CD4-positive, alpha-beta T cell treated with Interleukin-21 for 1 hour (primary cell): ENCODE results near the gene MESP1.
"Not testable (repeated sequence)": the region's sequence is repeated elsewhere in the genome, so short reads cannot be mapped to it uniquely, and the experiment has no call there.

Experiments used
- DNase-seq: peaks from one replicate; pipeline ENCODE4 v3.0.0-alpha.2; 2020

MESP1 gene, protein sequence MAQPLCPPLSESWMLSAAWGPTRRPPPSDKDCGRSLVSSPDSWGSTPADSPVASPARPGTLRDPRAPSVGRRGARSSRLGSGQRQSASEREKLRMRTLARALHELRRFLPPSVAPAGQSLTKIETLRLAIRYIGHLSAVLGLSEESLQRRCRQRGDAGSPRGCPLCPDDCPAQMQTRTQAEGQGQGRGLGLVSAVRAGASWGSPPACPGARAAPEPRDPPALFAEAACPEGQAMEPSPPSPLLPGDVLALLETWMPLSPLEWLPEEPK

DNA sequence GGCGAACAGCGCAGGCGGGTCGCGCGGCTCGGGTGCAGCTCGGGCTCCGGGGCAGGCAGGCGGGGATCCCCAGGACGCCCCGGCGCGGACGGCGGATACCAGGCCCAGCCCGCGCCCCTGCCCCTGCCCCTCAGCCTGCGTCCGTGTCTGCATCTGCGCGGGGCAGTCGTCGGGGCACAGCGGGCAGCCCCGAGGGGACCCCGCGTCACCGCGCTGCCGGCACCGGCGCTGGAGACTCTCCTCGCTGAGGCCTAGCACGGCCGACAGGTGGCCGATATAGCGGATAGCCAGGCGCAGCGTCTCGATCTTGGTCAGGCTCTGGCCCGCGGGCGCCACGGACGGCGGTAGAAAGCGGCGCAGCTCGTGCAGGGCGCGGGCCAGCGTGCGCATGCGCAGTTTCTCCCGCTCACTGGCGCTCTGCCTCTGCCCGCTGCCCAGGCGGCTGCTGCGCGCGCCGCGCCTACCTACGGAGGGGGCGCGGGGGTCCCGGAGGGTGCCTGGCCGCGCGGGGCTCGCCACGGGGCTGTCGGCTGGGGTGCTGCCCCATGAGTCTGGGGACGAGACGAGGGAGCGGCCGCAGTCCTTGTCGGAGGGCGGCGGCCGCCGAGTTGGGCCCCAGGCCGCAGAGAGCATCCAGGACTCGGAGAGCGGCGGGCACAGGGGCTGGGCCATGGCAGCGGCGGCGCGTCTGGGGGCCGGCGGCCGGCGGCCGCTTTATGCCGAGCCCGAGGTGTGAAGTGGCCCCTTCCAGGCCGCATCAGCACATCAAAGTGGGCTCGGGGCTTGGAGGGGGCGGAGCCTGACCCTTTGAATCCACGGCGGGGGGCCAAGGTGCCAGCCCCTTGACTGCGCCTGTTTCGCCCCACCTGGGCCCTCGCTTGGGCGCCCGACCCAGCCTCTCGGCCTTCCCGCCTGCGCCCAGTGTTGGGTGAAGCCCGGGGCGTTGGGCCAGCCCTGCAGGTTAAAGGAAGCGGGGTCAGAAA is at the start of gene MESP1:
MESP1 (minus strand) TSS at position 690 of the 983 bp plus-strand sequence; CDS start at position 672, 18 bp downstream.
- peak; percentile 90 for DNase-seq

DNA sequence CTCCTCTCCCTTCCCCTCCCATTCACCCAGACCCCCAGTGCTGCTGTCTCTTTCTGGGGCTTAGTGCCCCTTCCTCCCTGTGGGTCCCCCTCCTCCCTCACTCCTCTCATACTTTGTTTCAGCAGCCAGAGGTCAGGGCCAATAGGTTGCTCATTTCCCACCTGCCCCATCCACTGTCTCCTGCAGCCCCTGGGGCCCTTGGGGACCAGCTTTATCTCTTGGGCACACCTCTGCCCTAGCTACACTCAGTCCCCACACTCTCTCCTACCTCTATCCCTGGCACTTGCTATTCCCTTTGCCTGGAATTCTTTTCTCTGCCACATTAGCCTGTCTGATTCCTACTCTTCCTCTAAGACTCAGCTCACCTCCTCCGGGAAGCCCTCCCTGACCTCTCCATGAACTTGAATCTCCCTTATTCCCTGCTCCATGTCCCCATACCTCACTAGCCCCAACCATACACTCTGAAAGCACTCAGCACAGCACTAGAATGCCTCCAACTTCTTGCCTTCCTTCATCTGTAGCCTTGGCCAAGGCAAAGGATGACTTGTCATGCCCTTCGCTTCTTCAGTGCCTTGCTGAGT is 49.0 kb upstream of the MESP1 start:
- DNase-seq = no peak

DNA sequence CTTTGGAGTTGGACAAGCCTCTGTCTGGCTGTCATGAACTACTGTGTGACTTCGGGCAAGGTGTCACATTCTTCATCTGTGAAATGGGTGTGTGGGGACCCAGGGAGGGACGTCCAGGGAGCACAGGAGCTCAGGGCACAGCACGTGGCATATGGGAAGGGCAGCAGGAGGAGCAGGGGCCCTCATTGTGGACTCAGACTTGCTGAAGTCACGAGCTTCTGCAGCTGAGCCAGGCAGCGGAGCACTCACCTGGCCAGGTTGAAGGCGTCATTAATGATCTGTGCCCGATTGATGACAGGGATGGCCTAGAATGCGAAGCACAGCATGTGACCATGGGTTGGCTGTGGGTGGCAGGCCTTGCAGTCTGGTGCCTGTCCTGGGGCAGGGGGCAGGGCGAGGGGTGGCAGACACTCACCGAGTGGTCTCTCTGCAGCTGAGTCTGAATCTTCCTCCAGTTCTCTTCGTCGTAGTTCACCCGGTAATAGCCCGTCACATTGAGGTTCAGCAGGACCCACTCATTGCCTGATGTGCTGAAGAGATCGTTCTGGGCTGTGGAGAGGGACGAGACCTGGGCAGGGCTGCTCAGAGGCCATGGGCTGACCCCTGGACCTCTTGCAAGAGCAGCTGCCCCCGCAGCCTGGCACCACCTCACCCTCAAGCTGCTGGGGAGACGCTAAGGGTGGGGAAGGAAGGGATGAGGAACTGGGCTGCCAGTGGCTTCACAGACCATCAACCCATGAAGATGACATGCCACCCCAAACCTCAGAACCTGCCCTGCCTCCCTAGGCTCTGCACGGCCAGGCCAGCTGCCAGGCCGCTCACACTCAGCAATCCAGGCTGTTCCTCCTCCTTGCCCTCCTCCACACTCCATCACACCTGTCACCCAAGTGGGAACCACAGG is 48.2 kb upstream of the MESP1 start:
- no peak for DNase-seq

DNA sequence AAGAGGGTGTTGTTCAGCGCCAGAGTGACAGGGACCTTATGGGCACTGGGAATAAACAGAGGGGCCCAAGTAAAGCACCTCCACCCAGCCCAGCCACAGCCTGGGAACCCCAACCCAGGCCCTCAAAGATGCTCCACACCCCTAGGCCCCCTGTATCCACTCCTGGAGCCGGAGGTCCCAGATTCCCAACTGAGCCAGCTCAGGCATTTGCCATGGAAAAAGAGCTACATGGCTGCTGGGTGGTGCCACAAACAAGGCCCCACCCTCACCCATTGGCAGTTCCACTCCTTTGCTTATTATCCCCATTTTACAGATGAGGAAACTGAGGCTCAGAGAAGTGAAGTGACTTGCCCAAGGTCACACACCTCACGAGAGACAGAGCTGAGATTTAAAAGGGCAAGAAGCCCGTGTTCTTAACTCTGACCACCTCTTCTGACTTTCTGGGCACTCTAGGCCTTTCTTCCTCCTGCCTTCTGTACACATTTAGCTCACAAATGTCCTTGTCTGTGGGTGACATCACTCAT is 46.7 kb upstream of the MESP1 start:
- DNase-seq = no peak

- no peak for DNase-seq
Observed at GRCh38 chr15:89795996-89796395, 44.9 kb upstream of the MESP1 start.

DNA sequence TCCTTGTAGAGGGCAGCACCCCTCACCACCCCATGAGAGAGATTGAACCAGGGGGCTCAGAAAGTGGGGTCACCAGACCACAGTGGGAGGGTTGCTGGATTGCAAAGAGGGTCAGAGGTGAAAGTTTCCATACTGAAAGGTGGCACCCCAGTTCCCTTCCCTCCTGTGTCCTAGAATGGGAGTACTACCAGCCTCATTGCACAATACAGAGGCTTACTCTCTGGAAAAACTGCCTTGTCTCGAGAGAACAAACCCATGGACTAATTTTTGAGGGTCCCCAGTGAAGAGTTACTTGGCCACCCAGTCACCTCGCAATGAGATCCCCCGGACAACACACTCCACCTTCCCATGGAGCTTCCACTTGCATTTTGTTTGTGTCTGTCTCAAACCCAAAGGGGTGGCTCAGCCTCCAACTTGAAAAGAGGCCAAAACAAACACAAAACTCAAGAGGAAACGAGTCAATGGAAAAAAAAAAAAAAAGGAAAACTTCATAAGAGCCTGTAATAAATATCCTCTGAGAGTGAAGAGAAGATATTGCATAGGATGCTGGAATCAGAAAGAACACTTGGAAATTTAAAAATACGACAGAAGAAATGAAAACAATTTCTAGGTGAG is 43.7 kb upstream of the MESP1 start:
- DNase-seq = no peak

- DNase-seq = no peak
Observed at GRCh38 chr15:89792106-89792805, 41.2 kb upstream of the MESP1 start.

- DNase-seq = no peak
Observed at GRCh38 chr15:89790661-89791060, 39.6 kb upstream of the MESP1 start.

GRCh38 chr15:89790206-89790605 is 39.2 kb upstream of the MESP1 start:
- no peak for DNase-seq

GRCh38 chr15:89788585-89788984 is 37.5 kb upstream of the MESP1 start:
- not testable (repeated sequence) for DNase-seq

DNA sequence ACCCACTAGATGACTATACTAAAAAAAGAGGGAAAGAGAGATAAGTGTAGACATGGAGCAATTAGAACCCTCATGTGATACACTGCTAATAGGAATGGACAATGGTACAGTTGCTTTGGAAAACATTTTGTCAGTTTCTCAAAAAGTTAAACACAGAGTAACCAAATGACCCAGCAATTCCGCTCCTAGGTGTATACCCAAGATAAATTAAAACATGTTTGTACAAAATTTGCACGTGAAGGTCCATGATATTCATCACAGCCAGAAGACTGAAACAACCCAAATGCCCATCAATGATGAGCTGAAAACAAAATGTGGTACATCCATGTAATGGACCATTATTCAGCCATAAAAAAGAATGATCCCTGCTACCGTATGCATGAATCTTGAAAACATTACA is 36.9 kb upstream of the MESP1 start:
- DNase-seq = no peak

GRCh38 chr15:89785774-89786140 is 34.7 kb upstream of the MESP1 start:
- DNase-seq = no peak

DNA sequence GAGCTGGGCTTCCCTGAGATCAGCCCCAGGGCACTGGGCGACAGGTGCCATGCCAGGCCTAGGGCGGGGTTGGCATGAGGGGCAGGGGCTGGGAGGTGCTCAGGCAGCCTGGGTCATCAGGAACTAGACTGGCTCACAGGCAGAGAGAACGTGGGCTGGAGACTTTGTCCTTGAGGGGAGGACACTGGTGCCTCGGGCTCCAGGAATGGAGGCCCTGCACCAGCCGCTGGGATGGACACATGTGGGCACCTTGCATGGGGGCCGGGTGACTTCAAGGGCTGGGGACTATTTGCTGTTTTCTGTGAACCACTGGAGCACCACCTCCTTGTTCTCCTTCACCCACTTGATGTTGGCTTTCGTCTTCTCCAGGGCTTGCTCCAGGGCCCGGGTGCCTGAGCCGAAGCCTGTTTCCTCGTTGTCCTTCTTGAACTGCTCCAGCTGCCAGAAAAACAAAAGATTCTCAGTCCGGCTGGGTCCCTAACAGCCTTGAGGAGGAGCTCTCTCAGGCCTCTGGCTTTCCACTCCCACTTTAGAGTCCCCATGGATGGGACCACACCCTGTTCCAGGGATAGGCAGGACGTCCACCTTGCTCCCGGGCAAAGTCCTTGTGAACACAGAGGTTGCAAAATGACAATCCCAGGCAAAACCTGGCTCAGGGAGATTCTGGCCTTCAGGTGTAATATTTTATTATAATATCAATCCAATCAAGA is 34.2 kb upstream of the MESP1 start:
- no peak for DNase-seq

GRCh38 chr15:89784686-89784960 is 33.6 kb upstream of the MESP1 start:
- DNase-seq = no peak

DNA sequence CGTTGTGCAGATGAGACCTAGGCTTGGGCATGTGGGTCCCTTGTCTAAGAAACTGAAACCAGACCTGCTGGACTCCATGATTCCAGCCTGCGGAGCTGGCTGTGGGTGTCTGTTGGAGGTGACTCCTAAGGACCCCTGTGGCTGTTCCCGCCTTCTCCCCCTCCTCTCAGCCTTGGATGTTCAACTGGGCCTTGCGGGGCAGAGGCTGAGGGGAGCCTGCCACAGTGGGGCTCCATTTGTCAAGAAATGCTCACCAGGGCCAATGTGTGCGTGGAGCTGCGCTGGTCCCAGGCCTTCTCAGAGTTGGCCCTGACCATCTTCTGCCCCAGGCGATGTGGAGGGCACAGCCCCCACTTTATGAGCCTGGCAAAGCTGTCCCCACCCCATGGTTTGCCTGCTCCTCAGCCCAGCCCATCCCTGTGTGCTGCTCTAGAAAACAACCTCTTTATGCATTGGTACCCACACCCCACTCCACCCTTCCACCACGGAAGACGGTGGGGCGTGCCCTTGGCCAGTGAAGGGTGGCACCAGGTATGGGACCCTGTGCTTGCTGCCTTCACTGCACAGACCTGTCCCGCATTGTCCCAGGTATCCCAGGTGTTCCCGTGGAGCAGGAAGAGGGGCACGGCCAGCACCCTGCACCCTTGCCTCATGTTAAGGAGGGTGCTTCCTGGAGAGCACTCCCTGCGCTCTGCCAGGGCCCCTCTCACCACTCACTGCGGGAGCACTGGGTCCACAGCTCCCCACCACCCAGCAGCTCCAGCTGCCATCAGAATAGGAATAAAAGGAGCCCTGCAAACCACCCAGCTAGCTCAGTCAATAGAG is 33.0 kb upstream of the MESP1 start:
- DNase-seq = no peak

DNA sequence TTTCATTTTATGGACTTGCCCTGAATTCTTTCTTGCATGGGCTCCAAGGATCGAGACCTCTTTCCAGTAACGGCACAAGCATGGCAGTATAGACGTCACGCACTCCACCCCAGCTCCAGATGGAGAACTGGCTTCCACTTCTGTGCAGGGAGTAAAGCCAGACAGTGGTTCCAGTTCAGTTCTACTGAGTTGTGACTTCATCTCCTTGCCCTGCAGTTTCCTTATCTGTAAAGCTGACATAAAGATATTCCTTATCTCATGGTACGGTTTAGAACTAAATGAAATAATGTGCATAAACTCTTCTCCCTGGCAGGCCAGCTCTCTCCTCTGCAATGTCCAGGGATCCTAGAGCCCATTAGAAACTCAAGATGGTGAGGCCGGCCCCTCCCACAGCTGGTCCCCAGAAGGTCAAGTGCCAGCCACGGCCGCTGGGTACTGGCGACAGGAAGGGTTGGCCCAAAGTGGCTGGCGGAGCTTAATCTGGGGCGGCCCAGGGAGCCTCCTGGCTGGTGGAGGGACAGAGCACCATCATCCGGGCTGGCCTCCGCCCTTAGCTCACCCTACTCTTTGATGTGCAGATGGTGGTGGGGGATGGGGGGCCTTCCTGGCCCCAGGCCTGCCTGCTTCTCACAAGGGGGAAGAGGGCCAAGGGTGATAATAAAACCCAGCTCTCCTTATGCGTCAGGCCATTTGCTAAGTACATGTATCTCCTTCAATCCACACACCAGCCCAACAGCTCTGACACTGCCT is 32.2 kb upstream of the MESP1 start:
- no peak for DNase-seq

- not testable (repeated sequence) for DNase-seq
Observed at GRCh38 chr15:89782619-89782950, 31.5 kb upstream of the MESP1 start.

DNA sequence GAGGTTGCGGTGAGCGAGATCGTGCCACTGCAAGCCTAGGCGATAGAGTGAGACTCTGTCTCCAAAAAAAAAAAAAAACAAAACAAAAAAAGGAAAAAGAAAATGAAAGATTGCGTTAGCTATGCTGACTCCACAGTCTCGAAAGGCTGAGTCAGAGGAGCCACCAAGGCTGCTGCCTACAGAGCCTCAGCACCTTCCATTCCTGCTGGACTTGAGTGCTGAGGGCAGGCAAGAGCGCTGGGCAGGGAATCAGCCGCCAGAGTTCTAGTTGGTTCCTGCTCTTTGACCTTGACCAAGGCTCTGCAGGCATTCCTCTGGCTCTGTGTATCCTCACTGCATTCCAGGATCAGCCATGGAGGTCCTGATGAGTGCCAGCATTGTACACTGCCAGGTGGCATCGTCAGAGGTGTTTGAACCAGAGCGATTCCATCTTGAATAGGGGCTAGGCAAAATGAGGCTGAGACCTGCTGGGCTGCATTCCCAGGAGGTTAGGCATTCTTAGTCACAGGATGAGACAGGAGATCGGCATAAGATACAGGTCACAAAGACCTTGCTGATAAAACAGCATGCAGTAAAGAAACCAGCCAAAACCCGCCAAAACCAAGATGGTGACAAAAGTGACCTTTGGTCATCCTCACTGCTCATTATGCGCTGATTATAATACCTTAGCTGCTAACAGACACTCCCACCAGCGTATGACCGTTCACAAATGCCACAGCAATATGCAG is 31.0 kb upstream of the MESP1 start:
- peak; percentile 2 for DNase-seq

DNA sequence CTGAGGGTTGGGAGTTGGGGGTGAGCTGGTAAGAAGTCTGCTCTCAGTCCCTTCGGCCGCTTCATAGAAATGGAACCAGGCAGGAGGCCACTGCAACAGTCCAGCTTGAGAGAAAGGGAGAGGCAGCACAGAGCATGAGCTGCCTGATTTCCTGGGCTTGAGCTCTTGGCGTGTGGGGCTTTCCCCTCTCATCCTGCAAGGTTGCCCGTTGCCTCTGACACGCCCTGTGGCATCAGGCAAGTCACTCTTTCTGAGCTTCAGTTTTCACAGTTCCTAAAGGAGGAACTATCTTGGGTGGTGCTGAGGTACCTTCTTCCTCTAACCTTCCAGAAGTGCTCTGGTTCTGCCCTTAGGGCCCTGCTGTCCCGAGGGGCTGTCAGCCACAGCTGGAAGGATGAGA is 30.0 kb upstream of the MESP1 start:
- DNase-seq = peak; percentile 19
